ENCODE measurements around the gene NOL4.
"Not testable (repeated sequence)": the region's sequence is repeated elsewhere in the genome, so short reads cannot be mapped to it uniquely, and the experiment has no call there.

The NOL4 gene

GRCh38 chr18:34224423-34225217, at the start of gene NOL4:
Gene NOL4, minus strand, starts transcription at chr18:34224913. Its CDS starts 1,660 bp downstream, at chr18:34223253.
- FAIRE-seq: no peak

GRCh38 chr18:34266029-34266428, 41.3 kb upstream of the NOL4 start:
- not testable (repeated sequence) for FAIRE-seq

- no peak for FAIRE-seq
Measured at GRCh38 chr18:34261865-34262780, 37.4 kb upstream of the NOL4 start.

GRCh38 chr18:34258176-34258575, 33.5 kb upstream of the NOL4 start:
- no peak for FAIRE-seq

- FAIRE-seq: no peak
Measured at GRCh38 chr18:34251919-34252318, 27.2 kb upstream of the NOL4 start.

GRCh38 chr18:34248727-34249126, 24.0 kb upstream of the NOL4 start:
- FAIRE-seq: no peak

- no peak for FAIRE-seq
Measured at GRCh38 chr18:34242739-34243138, 18.0 kb upstream of the NOL4 start.

- FAIRE-seq: not testable (repeated sequence)
Measured at GRCh38 chr18:34233781-34234388, 9.2 kb upstream of the NOL4 start.

GRCh38 chr18:34225218-34225553, 473 bp upstream of the NOL4 start:
- no peak for FAIRE-seq

GRCh38 chr18:34223893-34224422, 755 bp downstream of the NOL4 start:
- no peak for FAIRE-seq

GRCh38 chr18:34223164-34223892, 1.4 kb downstream of the NOL4 start:
- FAIRE-seq: no peak

GRCh38 chr18:34222307-34223163, 2.2 kb downstream of the NOL4 start:
- no peak for FAIRE-seq

GRCh38 chr18:34221971-34222306, 2.8 kb downstream of the NOL4 start:
- FAIRE-seq: no peak

- no peak for FAIRE-seq
Measured at GRCh38 chr18:34220081-34220815, 4.5 kb downstream of the NOL4 start.

GRCh38 chr18:34219651-34220050, 5.1 kb downstream of the NOL4 start:
- no peak for FAIRE-seq

- no peak for FAIRE-seq
Measured at GRCh38 chr18:34212511-34212910, 12.2 kb downstream of the NOL4 start.

- FAIRE-seq: no peak
Measured at GRCh38 chr18:34207344-34207851, 17.3 kb downstream of the NOL4 start.

GRCh38 chr18:34203866-34204265, 20.8 kb downstream of the NOL4 start:
- no peak for FAIRE-seq

- FAIRE-seq: no peak
Measured at GRCh38 chr18:34196256-34196655, 28.5 kb downstream of the NOL4 start.

- FAIRE-seq: no peak
Measured at GRCh38 chr18:34194239-34194638, 30.5 kb downstream of the NOL4 start.

Measured in TTC549 (cell line).